Vagina (tissue), 2 donors: ENCODE data around the gene MSANTD3. TPM values are rescaled to one million over a fixed set of nuclear protein-coding genes. Genes with fewer than 3 reads are reported as not detected.

Experiments
- DNase-seq, 2 donors: peaks; one replicate each; pipeline ENCODE4 v3.0.0-alpha.2; 2017; ENCODE audit errors: extremely low spot score in 2 of 2
- H3K27ac ChIP-seq: fragments of 200-600 bp; sonication (generic); one replicate; pipeline ENCODE4 v1.5.1; 2019
- H3K27me3 ChIP-seq: fragments of 200-600 bp; sonication (generic); one replicate; pipeline ENCODE4 v1.5.1; 2019
- H3K36me3 ChIP-seq, 2 donors: fragments of 200-600 bp; sonication (generic); one replicate each; pipeline ENCODE4 v1.5.1; 2017 to 2019
- H3K4me1 ChIP-seq: fragments of 200-600 bp; sonication (generic); one replicate; pipeline ENCODE4 v1.5.1; 2019
- H3K4me3 ChIP-seq, 2 donors: fragments of 200-600 bp; sonication (generic); 1 replicate in 1 of 2; 2 replicates in 1 of 2; pipeline ENCODE4 v1.5.1; 2016 to 2019
- H3K9me3 ChIP-seq: fragments of 200-600 bp; sonication (generic); one replicate; pipeline ENCODE4 v1.5.1; 2019
- POLR2A ChIP-seq, 2 donors: fragments of 450-650 bp; IDR thresholded peaks; one replicate each; pipeline ENCODE4 v1.6.1; 2017; ENCODE audit warnings: antibody characterized with exemption in 2 of 2, mild to moderate bottlenecking in 2 of 2, moderate library complexity in 2 of 2
- POLR2AphosphoS5 ChIP-seq, 2 donors: sonication (generic); formaldehyde crosslinking; IDR thresholded peaks; one replicate each; pipeline ENCODE4 v1.9.0; 2017; ENCODE audit warnings: antibody characterized with exemption in 2 of 2, mild to moderate bottlenecking in 2 of 2, low read depth in 1 of 2; ENCODE audit not compliant: insufficient read depth in 1 of 2
- intact Hi-C: fragments of 100-400 bp; cut with DNase I; formaldehyde crosslinking; loops from one replicate; pipeline ENCODE4 v1.15.1; 2023
- total RNA-seq: library from RNA; depleted of rRNA; stranded (reverse); fragments of >200 nt; gene quantifications from one replicate; pipeline ENCODE4 v1.2.3, GENCODE V29; 2016
- TF ChIP-seq, protein P1 (sequence below), 3 experiments: fragments of 450-650 bp in 2 of 3; fragments of 200-600 bp in 1 of 3; sonication (generic) in 1 of 3; IDR thresholded peaks; one replicate each; pipeline ENCODE4 v1.5.1; 2017 to 2019; ENCODE audit warnings: antibody characterized with exemption in 3 of 3, mild to moderate bottlenecking in 2 of 3, moderate library complexity in 2 of 3

MSANTD3 gene
- total RNA-seq, 1 donor from 2014 or later: 27.3 TPM

DNA sequence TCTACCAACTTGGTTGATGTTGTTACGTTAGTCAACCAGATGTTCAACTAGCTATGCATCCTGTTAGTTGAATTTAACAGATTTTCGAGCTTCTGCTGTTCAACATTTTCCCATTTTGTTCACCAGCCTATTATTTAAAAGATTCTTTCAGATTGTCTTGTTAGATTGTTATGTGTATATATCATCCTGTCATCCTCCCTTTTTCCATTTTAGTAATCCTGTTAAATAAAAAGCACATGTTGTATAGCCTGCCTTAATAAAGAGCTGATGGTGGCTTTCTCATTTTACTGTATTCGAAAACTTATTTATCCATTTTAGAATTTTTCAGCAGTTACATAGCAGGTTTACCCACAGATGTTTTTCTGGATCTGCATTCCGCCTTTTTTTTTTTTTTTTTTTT lies 50.3 kb downstream of the MSANTD3 start:
- TF ChIP-seq, protein P1, sequence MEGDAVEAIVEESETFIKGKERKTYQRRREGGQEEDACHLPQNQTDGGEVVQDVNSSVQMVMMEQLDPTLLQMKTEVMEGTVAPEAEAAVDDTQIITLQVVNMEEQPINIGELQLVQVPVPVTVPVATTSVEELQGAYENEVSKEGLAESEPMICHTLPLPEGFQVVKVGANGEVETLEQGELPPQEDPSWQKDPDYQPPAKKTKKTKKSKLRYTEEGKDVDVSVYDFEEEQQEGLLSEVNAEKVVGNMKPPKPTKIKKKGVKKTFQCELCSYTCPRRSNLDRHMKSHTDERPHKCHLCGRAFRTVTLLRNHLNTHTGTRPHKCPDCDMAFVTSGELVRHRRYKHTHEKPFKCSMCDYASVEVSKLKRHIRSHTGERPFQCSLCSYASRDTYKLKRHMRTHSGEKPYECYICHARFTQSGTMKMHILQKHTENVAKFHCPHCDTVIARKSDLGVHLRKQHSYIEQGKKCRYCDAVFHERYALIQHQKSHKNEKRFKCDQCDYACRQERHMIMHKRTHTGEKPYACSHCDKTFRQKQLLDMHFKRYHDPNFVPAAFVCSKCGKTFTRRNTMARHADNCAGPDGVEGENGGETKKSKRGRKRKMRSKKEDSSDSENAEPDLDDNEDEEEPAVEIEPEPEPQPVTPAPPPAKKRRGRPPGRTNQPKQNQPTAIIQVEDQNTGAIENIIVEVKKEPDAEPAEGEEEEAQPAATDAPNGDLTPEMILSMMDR (IDR thresholded peaks at IDR 0.05): no peak
- TF ChIP-seq POLR2A (IDR thresholded peaks at IDR 0.05) (no peak), POLR2AphosphoS5 (IDR thresholded peaks at IDR 0.05; ENCODE audit: insufficient read depth in 1 of 2, low read depth in 1 of 2) (no peak)

DNA sequence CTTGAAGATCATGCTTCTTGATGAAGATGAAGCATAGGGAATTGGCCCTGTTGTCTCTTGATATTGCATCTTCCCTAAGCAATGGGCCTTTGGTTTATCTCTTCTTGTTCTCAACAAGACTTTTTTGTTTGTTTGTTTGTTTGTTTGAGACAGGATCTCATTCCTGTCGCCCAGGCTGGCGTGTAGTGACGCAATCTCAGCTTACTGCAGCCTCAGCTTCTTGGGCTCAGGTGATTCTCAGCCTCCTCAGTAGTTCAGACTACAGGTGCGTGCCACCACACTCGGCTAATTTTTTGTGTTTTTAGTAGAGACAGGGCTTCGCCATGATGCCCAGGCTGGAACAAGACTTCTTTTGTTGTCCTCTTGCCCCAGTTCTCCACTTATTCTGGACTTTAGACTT lies 51.2 kb downstream of the MSANTD3 start:
- no peak overlapping the region for H3K4me3 ChIP-seq
- no peaks in the 10 kb centered on the region for H3K27me3 ChIP-seq

More for the DNA sequence above, 50.3 kb downstream of the MSANTD3 start:
- intact Hi-C loops: no loop called here
- Histone ChIP-seq H3K27me3 (no peaks in the 10 kb centered on the region), H3K4me1 (peaks cover 10% of the 10 kb centered on the region), H3K9me3 (no peaks in the 10 kb centered on the region), H3K36me3 (no peaks in the 10 kb centered on the region), H3K27ac (no peak overlapping the region), H3K4me3 (no peak overlapping the region)
- DNase-seq: no peak

DNA sequence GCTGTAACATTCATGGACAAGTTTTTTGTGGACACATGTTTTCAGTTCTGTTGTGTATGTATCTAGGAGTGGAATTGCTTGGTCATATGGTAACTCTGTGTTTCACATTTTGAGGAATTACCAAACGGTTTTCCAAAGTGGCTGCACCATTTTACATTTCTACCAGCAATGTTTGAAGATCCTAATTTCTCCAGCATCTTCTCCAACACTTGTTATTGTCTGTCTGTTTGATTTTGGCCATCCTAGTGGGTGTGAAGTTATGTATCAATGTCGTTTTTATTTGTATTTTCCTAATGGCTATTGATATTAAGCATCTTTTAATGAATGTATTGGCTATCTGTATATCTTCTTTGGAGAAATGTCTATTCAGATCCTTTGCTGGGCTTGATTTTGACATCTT lies 52.9 kb downstream of the MSANTD3 start:
- H3K27ac ChIP-seq: no peak overlapping the region
- no peaks in the 10 kb centered on the region for H3K9me3 ChIP-seq
- H3K4me3 ChIP-seq: no peak overlapping the region
- intact Hi-C loops: no loop called here
- no peak for TF ChIP-seq POLR2A (IDR thresholded peaks at IDR 0.05)
- no peak for TF ChIP-seq POLR2AphosphoS5 (IDR thresholded peaks at IDR 0.05; ENCODE audit: insufficient read depth in 1 of 2, low read depth in 1 of 2)
- TF ChIP-seq, protein P1 (IDR thresholded peaks at IDR 0.05): no peak
- no peaks in the 10 kb centered on the region for H3K27me3 ChIP-seq
- no peak for DNase-seq
- no peaks in the 10 kb centered on the region for H3K4me1 ChIP-seq
- H3K36me3 ChIP-seq: no peaks in the 10 kb centered on the region

More for the DNA sequence above, 51.2 kb downstream of the MSANTD3 start:
- intact Hi-C loops: no loop called here
- Histone ChIP-seq H3K36me3 (no peaks in the 10 kb centered on the region), H3K27ac (no peak overlapping the region), H3K4me1 (peaks cover 10% of the 10 kb centered on the region), H3K9me3 (no peaks in the 10 kb centered on the region)
- TF ChIP-seq POLR2A (IDR thresholded peaks at IDR 0.05): no peak
- TF ChIP-seq, protein P1 (IDR thresholded peaks at IDR 0.05): no peak
- no peak for TF ChIP-seq POLR2AphosphoS5 (IDR thresholded peaks at IDR 0.05; ENCODE audit: insufficient read depth in 1 of 2, low read depth in 1 of 2)
- no peak for DNase-seq

DNA sequence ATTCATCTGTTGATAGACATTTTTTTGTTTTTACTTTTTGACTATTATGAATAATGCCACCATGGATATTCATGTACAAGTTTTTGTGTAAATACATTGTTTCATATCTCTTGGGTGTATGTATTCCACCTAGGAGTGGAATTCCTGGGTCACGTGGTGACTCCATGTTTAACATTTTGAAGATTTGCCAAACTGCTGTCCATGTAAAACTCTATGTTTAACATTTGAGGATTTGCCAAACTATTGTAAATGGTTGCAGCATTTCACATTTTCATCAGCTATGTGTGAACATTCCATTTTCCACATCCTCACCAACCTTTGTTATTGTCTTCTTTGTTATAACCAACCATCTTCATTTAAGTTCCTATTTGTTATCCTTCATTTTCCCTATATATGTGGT lies 58.3 kb downstream of the MSANTD3 start:
- TF ChIP-seq POLR2AphosphoS5 (IDR thresholded peaks at IDR 0.05; ENCODE audit: insufficient read depth in 1 of 2, low read depth in 1 of 2) (no peak), POLR2A (IDR thresholded peaks at IDR 0.05) (no peak)
- TF ChIP-seq, protein P1 (IDR thresholded peaks at IDR 0.05): no peak
- no peaks in the 10 kb centered on the region for H3K9me3 ChIP-seq

DNA sequence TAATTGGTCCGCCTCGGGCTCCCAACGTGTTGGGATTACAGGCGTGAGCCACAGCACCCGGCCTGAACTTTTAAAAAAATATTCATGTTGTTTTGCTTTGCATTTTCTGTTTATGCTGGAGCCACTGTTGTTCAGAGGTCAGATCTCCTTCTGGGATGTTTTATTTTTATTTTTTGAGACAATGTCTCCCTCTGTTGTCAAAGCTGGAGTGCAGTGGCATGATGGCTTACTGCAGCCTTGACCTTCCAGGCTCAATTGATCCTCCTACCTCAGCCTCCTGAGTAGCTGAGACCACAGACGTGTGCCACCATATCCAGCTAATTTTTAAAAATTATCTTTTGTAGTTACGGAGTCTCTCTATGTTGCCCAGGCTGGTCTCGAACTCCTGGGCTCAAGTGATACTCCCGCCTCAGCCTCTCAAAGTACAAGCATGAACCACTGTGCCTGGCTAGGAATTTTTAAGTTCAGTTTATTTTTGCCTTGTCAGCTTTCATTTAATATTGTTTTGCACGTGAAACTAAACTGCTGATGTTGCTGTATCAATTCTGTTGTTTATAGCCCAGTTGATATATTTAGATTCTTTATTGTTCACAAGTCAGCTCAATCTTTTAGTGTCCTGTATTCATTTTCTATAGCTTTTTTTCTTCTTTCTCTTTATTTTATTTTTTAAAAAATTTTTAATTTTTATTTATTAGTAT lies 59.7 kb downstream of the MSANTD3 start:
- H3K36me3 ChIP-seq: no peaks in the 10 kb centered on the region
- intact Hi-C loops: no loop called here
- H3K4me3 ChIP-seq: no peak overlapping the region
- H3K9me3 ChIP-seq: no peaks in the 10 kb centered on the region
- no peaks in the 10 kb centered on the region for H3K27me3 ChIP-seq
- H3K27ac ChIP-seq: no peak overlapping the region
- DNase-seq: no peak
- H3K4me1 ChIP-seq: no peaks in the 10 kb centered on the region
- TF ChIP-seq POLR2A (IDR thresholded peaks at IDR 0.05) (no peak), POLR2AphosphoS5 (IDR thresholded peaks at IDR 0.05; ENCODE audit: insufficient read depth in 1 of 2, low read depth in 1 of 2) (no peak)
- TF ChIP-seq, protein P1 (IDR thresholded peaks at IDR 0.05): no peak

More for the DNA sequence above, 58.3 kb downstream of the MSANTD3 start:
- no peaks in the 10 kb centered on the region for H3K36me3 ChIP-seq
- no peaks in the 10 kb centered on the region for H3K27me3 ChIP-seq
- no peak for DNase-seq
- H3K4me1 ChIP-seq: no peaks in the 10 kb centered on the region
- intact Hi-C loops: no loop called here
- no peak overlapping the region for H3K27ac ChIP-seq
- no peak overlapping the region for H3K4me3 ChIP-seq
